Smooth muscle cell (in vitro differentiated cells): ENCODE results near the gene ANKRD61. TPM values are rescaled to one million over a fixed set of nuclear protein-coding genes. Genes with fewer than 3 reads are reported as not detected.

ENCODE experiments used
- DNase-seq: peaks from one replicate; lab custom pipeline; 2025; ENCODE audit not compliant: unreplicated experiment; lab: John Stamatoyannopoulos, UW
- H2AFZ ChIP-seq: fragments of 200-600 bp; sonication (generic); 2 replicates; pipeline ENCODE4 v1.6.0; 2016; ENCODE audit warnings: antibody characterized with exemption, low read depth, mild to moderate bottlenecking
- H3F3A ChIP-seq: fragments of 200-600 bp; sonication (generic); 2 replicates; pipeline ENCODE4 v1.6.0; 2017; ENCODE audit warnings: antibody characterized with exemption, low read depth
- H3K27ac ChIP-seq: fragments of 200-600 bp; sonication (generic); 2 replicates; pipeline ENCODE4 v1.5.1; 2016; ENCODE audit warnings: low read depth, mild to moderate bottlenecking
- H3K27me3 ChIP-seq: fragments of 200-600 bp; sonication (generic); 2 replicates; pipeline ENCODE4 v1.6.1; 2016; ENCODE audit warnings: low read depth, mild to moderate bottlenecking
- H3K36me3 ChIP-seq: fragments of 200-600 bp; sonication (generic); 2 replicates; pipeline ENCODE4 v1.5.1; 2016; ENCODE audit warnings: low read depth
- H3K4me1 ChIP-seq: fragments of 200-600 bp; sonication (generic); 2 replicates; pipeline ENCODE4 v1.5.1; 2016; ENCODE audit warnings: low read depth
- H3K4me2 ChIP-seq: fragments of 200-600 bp; sonication (generic); 2 replicates; pipeline ENCODE4 v1.6.0; 2016; ENCODE audit warnings: mild to moderate bottlenecking
- H3K4me3 ChIP-seq: fragments of 200-600 bp; sonication (generic); 2 replicates; pipeline ENCODE4 v1.5.1; 2016; ENCODE audit warnings: mild to moderate bottlenecking
- H3K79me2 ChIP-seq: fragments of 200-600 bp; sonication (generic); 2 replicates; pipeline ENCODE4 v1.6.0; 2016; ENCODE audit warnings: low read depth, mild to moderate bottlenecking
- H3K9ac ChIP-seq: fragments of 200-600 bp; sonication (generic); 2 replicates; pipeline ENCODE4 v1.6.0; 2016; ENCODE audit warnings: low read depth
- H3K9me3 ChIP-seq: fragments of 200-600 bp; sonication (generic); replicated peaks from 2 replicates; pipeline ENCODE4 v1.5.1; 2016; ENCODE audit warnings: low read depth
- H4K20me1 ChIP-seq: fragments of 200-600 bp; sonication (generic); 2 replicates; pipeline ENCODE4 v1.6.0; 2016; ENCODE audit warnings: low read depth
- CTCF ChIP-seq: fragments of 200-600 bp; sonication (generic); IDR thresholded peaks from 2 replicates; pipeline ENCODE4 v1.5.1; 2017; ENCODE audit warnings: borderline replicate concordance, mild to moderate bottlenecking, antibody characterized with exemption; ENCODE audit not compliant: insufficient read depth, poor library complexity, severe bottlenecking
- WGBS: methylation state at CpG from one replicate; pipeline ENCODE4 v1.1.7; 2016; ENCODE audit warnings: low lambda C conversion rate; 5-methylcytosine and 5-hydroxymethylcytosine counted together
- polyA plus RNA-seq: library from polyadenylated mRNA; unstranded; fragments of >200 nt; fragmentation: Nextera tagmentation; extraction: Ambion mirVana; gene quantifications from 2 replicates; pipeline ENCODE4 v1.2.1, GENCODE V29; 2016
- total RNA-seq: library from RNA; depleted of rRNA; stranded (reverse); fragments of >200 nt; gene quantifications from 2 replicates; pipeline ENCODE4 v1.2.3, GENCODE V29; 2014

ANKRD61 gene
- total and polyA plus RNA-seq, 2 experiments from 2014 or later, result 0.16 TPM; not detected in 1

- Histone ChIP-seq H3K79me2 (peaks cover 24% of the 10 kb centered on the region), H3K4me2 (peak overlapping the region; percentile 36), H3K27ac (peak overlapping the region; percentile 82)
These were observed 15.1 kb upstream of the ANKRD61 start for GRCh38 chr7:6015917-6016652.

GRCh38 chr7:6016653-6016966 lies 14.6 kb upstream of the ANKRD61 start:
- H3K79me2 ChIP-seq, result peaks cover 21% of the 10 kb centered on the region
- no peak for DNase-seq
- H3K27ac ChIP-seq, result peak overlapping the region; percentile 82
- H3K4me2 ChIP-seq, result no peak overlapping the region
- no peak overlapping the region for H3K4me3 ChIP-seq
- H2AFZ ChIP-seq, result no peak overlapping the region
- H4K20me1 ChIP-seq, result no peaks in the 10 kb centered on the region
- H3F3A ChIP-seq, result peaks cover 11% of the 10 kb centered on the region
- H3K9ac ChIP-seq, result peak overlapping the region; percentile 75
- WGBS, result 96% methylated on average over 8 of the region's 8 CpGs
- H3K4me1 ChIP-seq, result no peaks in the 10 kb centered on the region
- H3K27me3 ChIP-seq, result no peaks in the 10 kb centered on the region
- peaks cover 9% of the 10 kb centered on the region for H3K36me3 ChIP-seq
- no peaks in the 10 kb centered on the region for H3K9me3 ChIP-seq
- no peak for TF ChIP-seq CTCF

More at GRCh38 chr7:6015917-6016652, 15.1 kb upstream of the ANKRD61 start:
- Histone ChIP-seq H3K36me3 (peaks cover 6% of the 10 kb centered on the region), H3K27me3 (no peaks in the 10 kb centered on the region), H4K20me1 (no peaks in the 10 kb centered on the region), H3F3A (peaks cover 11% of the 10 kb centered on the region), H3K9me3 (no peaks in the 10 kb centered on the region), H3K4me3 (no peak overlapping the region), H3K4me1 (no peaks in the 10 kb centered on the region), H2AFZ (no peak overlapping the region), H3K9ac (peak overlapping the region; percentile 75)
- no peak for TF ChIP-seq CTCF
- DNase-seq, result no peak
- WGBS, result 67% methylated on average over 8 of the region's 8 CpGs

- DNase-seq, result no peak
- Histone ChIP-seq H3K4me2 (no peak overlapping the region), H3K4me3 (no peak overlapping the region), H2AFZ (no peak overlapping the region), H4K20me1 (no peaks in the 10 kb centered on the region), H3K79me2 (no peaks in the 10 kb centered on the region), H3F3A (no peaks in the 10 kb centered on the region), H3K27me3 (no peaks in the 10 kb centered on the region), H3K9me3 (no peaks in the 10 kb centered on the region), H3K36me3 (peaks cover 26% of the 10 kb centered on the region), H3K27ac (peak overlapping the region; percentile 31), H3K9ac (no peak overlapping the region), H3K4me1 (no peaks in the 10 kb centered on the region)
- no peak for TF ChIP-seq CTCF
- 96% methylated on average over 11 of the region's 11 CpGs for WGBS
These were observed 10.5 kb upstream of the ANKRD61 start for GRCh38 chr7:6020371-6021286.
